NOMO-1 treated with dmso at 0.1 percent for 144 hours (cell line): ENCODE results near the gene PLEKHG4B.
"Not testable (repeated sequence)": the region's sequence is repeated elsewhere in the genome, so short reads cannot be mapped to it uniquely, and the experiment has no call there.

ENCODE experiments used
- DNase-seq: peaks from one replicate; lab custom pipeline; 2025; ENCODE audit not compliant: unreplicated experiment; lab: John Stamatoyannopoulos, UW

PLEKHG4B gene

DNA sequence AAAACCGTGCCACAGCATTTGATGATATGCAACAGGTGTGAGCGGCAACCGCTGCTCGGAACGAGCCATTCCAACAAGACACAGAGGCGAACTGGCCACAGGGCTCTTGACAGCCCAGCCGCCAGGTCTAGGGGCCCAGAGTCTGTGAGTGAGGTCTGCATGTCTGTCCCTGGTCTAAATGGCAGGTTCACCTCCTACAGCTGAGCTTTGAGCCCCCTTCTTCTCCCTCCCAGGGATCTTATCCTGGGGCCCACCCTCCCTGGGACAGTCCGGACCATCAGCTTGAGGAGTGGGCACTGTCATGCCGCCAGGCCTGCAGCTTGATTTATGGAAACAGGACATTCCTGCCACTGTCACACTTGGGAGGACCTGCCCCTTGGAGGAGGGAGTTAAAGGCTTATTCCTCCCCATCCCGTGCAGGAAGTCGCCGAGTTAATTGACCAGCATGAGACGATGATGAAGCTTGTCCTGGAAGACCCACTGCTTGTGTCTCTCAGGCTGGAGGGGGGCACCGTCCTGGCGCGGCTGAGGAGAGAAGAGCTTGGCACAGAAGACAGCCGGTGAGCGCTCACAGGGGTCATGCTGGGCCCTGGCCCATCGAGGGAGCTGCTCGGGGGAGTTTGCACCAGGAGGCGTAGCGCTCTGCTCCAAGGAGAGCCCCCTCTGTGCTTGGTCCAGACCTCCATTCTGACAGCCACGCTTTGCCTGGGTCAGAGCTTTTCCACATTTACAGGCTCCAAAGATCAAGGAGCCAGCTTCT lies 63.9 kb downstream of the PLEKHG4B start:
- DNase-seq = no peak

GRCh38 chr5:156411-157072 lies 64.6 kb downstream of the PLEKHG4B start:
- no peak for DNase-seq

- DNase-seq = no peak
Observed at GRCh38 chr5:157126-157715, 65.3 kb downstream of the PLEKHG4B start.

- DNase-seq = no peak
Observed at GRCh38 chr5:157801-158200, 65.8 kb downstream of the PLEKHG4B start.

- no peak for DNase-seq
Observed at GRCh38 chr5:158807-159447, 67.0 kb downstream of the PLEKHG4B start.

DNA sequence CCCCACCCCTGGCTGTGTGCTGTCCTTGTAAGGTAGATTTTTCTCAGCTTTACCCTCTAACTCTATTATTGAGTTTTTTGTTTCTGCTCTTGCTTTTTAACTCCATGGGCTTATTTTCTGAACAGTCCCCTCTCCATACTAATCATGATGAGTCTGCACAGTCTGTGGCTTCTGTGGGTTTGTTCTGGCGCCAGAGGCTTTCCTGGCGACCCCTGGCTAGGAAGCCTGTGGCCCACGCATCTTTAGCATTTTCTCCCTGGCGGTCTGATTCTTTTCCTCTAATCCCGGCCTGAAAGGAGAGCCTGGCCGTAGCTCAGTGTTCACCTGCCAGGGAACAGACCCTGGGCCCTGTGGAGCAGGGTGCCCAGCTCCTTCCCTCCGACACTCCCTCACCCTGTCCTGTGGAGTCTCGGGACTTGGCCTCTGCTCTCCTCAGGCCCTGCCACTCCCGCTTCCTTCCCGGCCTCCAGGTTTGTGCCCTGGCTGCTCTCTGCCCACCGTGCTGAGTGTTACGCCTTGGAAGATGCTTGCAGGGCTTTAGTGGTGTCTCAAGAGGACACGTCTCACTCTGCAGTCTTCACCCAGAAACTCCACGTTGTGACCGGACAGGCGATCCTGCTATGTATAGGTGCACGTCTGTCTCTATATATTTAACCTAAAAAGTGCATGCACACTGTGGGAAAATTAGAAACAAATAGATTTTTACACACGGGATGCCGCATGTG lies 67.6 kb downstream of the PLEKHG4B start:
- no peak for DNase-seq

- no peak for DNase-seq
Observed at GRCh38 chr5:160173-160510, 68.2 kb downstream of the PLEKHG4B start.

- DNase-seq = no peak
Observed at GRCh38 chr5:160921-161802, 69.2 kb downstream of the PLEKHG4B start.

- DNase-seq = no peak
Observed at GRCh38 chr5:161803-162110, 69.8 kb downstream of the PLEKHG4B start.

DNA sequence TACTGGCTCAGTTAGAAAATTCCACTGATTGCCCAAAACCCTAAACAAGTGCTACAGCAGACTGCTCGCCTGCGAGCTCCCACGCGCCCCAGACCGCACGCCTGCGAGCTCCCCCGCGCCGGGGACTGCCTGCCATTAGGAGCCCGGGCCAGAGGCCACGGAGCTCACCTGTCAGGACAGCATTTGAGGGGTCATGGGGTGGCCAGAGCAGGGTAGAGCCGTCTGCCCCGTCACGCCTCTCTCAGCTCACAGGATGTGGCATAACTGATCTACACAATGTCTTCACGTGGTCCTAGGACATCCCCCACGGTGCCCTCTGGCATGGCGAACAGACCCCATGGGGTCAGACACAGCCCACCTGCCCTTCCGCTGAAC lies 70.2 kb downstream of the PLEKHG4B start:
- no peak for DNase-seq

DNA sequence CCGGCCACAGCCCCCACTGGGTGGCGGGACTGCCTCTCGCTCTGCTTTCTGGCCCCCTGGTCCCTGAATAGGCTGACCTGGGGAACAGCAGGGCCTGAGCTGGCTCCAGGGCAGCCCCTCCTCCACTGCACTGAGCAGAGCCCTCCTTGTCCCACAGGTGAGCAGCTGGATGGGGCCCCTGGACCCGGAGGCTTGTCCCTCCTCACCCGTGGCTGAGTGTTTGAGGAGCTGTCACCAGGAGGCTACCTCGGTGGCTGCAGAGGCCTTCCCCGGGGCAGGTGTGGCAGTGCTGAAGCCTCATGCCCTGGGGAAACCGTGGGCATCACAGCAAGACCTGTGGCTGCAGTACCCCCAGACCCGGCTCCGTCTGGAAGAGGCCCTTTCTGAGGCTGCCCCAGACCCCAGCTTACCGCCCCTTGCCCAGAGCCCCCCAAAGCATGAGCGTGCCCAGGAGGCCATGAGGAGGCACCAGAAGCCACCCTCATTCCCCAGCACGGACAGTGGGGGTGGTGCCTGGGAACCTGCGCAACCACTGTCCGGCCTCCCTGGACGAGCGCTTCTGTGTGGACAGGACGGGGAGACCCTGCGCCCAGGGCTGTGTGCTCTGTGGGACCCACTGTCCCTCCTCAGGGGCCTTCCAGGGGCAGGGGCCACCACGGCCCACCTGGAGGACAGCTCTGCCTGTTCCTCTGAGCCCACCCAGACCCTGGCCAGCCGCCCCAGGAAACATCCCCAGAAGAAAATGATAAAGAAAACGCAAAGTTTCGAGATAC lies 70.8 kb downstream of the PLEKHG4B start:
- no peak for DNase-seq

DNA sequence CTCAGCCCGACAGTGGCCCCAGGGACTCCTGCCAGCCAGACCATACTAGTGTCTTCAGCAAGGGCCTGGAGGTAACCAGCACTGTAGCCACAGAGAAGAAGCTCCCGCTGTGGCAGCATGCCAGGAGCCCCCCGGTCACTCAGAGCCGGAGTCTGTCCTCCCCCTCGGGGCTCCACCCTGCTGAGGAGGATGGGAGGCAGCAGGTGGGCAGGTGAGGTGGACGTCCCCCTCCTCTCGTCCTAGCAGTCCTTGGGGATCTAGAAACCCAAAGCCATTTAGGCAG lies 71.3 kb downstream of the PLEKHG4B start:
- no peak for DNase-seq

DNA sequence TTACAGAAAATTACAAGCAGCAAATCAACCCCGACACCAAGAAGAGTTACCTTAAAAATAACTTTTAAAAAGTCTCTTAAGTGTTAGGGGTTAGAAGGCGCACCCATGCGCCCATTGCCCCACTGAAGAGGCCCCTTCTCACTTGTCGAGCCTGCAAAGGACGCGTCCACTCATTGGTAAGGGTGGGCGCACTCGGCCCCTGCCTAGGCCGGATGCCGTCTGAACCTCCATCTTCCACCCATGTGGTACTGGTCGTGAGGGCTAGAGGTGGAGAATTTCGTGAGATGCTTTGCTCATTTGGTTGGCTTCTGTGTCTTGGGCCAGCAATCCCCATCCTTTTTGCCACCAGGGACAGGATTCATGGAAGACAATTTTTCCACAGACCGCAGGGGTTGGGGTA lies 71.9 kb downstream of the PLEKHG4B start:
- no peak for DNase-seq

DNA sequence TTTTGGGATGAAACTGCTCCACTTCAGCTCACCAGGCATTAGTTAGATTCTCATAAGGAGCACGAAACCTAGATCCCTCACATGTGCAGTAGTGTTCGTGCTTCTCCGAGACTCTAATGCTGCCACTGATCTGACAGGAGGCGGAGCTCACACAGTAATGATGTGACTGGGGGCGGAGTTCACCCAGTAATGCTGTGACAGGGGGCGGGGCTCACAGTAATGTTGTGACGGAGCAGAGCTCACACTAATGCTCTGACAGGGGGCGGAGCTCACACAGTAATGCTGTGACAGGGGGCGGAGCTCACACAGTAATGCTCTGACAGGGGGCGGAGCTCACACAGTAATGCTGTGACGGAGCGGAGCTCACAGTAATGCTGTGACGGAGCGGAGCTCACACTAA lies 72.3 kb downstream of the PLEKHG4B start:
- DNase-seq = no peak

DNA sequence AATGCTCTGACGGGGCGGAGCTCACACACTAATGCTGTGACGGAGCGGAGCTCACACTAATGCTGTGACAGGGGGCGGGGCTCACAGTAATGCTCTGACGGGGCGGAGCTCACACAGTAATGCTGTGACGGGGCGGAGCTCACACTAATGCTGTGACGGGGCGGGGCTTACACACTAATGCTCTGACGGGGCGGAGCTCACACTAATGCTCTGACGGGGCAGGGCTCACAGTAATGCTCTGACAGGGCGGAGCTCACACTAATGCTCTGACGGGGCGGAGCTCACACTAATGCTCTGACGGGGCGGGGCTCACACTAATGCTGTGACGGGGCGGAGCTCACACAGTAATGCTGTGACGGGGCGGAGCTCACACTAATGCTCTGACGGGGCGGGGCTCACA lies 72.8 kb downstream of the PLEKHG4B start:
- DNase-seq = not testable (repeated sequence)

GRCh38 chr5:166441-167372 lies 74.7 kb downstream of the PLEKHG4B start:
- no peak for DNase-seq

- DNase-seq = no peak
Observed at GRCh38 chr5:167511-167910, 75.5 kb downstream of the PLEKHG4B start.

DNA sequence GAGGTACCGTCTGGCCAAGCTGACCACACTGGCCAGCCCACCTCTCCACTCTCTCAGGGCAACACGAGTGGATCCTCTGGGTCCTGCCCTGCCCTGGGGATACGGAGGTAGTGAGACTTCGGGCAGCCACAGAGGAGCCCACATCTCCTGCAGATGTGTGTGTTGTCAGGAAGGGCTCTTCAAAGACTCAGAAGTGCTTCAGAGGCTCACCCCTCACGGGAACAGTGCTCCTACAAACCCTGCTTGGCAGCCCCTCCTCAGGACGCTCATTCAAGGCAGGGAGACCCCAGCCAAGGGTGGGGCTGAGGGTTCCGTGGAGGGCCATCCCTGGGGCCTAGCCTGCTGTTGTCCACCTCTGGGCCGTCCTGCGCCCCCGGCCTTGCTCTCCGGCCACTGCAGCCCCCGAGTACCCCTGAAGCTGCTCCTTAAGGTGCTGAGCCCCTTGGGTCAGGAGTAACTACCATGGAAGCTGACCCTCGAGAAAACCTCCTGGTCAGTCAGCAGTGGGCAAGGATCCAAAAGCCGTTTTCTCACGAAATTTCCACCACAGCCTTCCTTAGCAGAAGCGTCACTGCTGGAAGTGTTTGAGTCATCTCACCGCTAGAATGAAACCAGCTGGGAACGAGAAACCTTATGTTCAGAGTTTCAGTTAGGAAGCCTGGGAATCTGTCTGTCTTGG lies 76.2 kb downstream of the PLEKHG4B start:
- no peak for DNase-seq
